Ishikawa (cell line): ENCODE measurements around the gene B3GALT5.

ENCODE experiments used
- CEBPB ChIP-seq: IDR thresholded peaks from 2 replicates; pipeline ENCODE4 v1.6.1; 2012
- CREB1 ChIP-seq: IDR thresholded peaks from 2 replicates; pipeline ENCODE4 v1.6.1; 2012; ENCODE audit warnings: low read depth
- EGR1 ChIP-seq: IDR thresholded peaks from 2 replicates; pipeline ENCODE4 v1.6.1; 2012
- EP300 ChIP-seq: IDR thresholded peaks from 2 replicates; pipeline ENCODE4 v1.6.1; 2012; ENCODE audit warnings: borderline replicate concordance
- FOXM1 ChIP-seq: IDR thresholded peaks from 2 replicates; pipeline ENCODE4 v1.6.1; 2012; ENCODE audit warnings: low read depth, borderline replicate concordance
- NFIC ChIP-seq: IDR thresholded peaks from 2 replicates; pipeline ENCODE4 v1.6.1; 2012
- RAD21 ChIP-seq: IDR thresholded peaks from 2 replicates; pipeline ENCODE4 v1.6.1; 2012; ENCODE audit warnings: low read depth
- TAF1 ChIP-seq: IDR thresholded peaks from 2 replicates; pipeline ENCODE4 v1.6.1; 2012; ENCODE audit warnings: low read depth, mild to moderate bottlenecking
- TCF12 ChIP-seq: IDR thresholded peaks from 2 replicates; pipeline ENCODE4 v1.6.1; 2012; ENCODE audit warnings: low read depth
- TEAD4 ChIP-seq: IDR thresholded peaks from 2 replicates; pipeline ENCODE4 v1.6.1; 2012
- USF1 ChIP-seq: IDR thresholded peaks from 2 replicates; pipeline ENCODE4 v1.6.1; 2012
- YY1 ChIP-seq: IDR thresholded peaks from 2 replicates; pipeline ENCODE4 v1.6.1; 2012; ENCODE audit warnings: low read depth
- ZBTB7A ChIP-seq: IDR thresholded peaks from 2 replicates; pipeline ENCODE4 v1.6.1; 2012; ENCODE audit warnings: low read depth
- TF ChIP-seq, protein P1 (sequence below): IDR thresholded peaks from 2 replicates; pipeline ENCODE4 v1.6.1; 2012
- TF ChIP-seq, protein P2 (sequence below): IDR thresholded peaks from 2 replicates; pipeline ENCODE4 v1.6.1; 2012; ENCODE audit warnings: low read depth, mild to moderate bottlenecking

Gene B3GALT5

GRCh38 chr21:39620856-39621255 is 8.1 kb downstream of the B3GALT5 start:
- no peak for TF ChIP-seq FOXM1
- TF ChIP-seq RAD21, result no peak
- no peak for TF ChIP-seq CEBPB
- no peak for TF ChIP-seq YY1
- no peak for TF ChIP-seq TAF1
- TF ChIP-seq CREB1, result no peak
- TF ChIP-seq, protein P1, sequence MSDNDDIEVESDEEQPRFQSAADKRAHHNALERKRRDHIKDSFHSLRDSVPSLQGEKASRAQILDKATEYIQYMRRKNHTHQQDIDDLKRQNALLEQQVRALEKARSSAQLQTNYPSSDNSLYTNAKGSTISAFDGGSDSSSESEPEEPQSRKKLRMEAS, result no peak
- TF ChIP-seq ZBTB7A, result no peak
- no peak for TF ChIP-seq NFIC
- TF ChIP-seq USF1, result no peak

DNA sequence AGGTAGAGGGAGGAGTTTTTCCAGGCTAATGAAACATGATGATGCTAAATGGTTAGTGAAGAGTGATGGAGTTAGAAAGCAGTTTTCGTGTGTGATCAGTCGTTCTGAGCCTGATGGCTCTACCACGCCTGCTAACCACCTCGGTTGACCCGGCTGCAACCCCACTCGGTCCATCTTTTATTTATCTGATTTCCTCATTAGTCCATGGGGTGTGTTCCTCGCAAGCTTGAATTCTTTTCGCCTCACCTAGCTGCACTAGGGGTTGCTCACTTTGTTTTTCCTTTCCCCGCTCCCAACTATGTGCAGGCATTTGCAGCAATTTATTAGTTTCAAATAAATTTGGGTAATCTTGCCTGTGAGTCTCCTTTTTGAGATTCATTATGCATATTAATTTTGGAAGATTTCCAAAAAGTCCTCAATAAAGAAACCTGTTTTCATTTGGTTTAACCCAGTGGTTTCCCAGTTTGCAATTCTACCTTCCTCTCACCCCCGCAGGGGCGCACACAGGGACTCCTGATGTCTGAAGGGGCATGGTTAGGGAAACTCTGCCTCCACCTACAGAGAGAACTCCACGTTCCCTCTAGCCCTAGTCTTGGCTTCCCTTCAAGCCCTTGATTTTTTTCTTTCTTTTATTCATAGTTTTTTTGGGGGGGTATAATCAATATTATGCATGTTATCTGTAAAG is 12.6 kb downstream of the B3GALT5 start:
- TF ChIP-seq EGR1 (no peak), USF1 (no peak), CEBPB (no peak), FOXM1 (no peak), NFIC (no peak), RAD21 (no peak), TAF1 (no peak), TEAD4 (no peak), TCF12 (no peak), ZBTB7A (no peak), EP300 (no peak), CREB1 (no peak), YY1 (no peak)
- TF ChIP-seq, protein P1, result no peak
- TF ChIP-seq, protein P2, sequence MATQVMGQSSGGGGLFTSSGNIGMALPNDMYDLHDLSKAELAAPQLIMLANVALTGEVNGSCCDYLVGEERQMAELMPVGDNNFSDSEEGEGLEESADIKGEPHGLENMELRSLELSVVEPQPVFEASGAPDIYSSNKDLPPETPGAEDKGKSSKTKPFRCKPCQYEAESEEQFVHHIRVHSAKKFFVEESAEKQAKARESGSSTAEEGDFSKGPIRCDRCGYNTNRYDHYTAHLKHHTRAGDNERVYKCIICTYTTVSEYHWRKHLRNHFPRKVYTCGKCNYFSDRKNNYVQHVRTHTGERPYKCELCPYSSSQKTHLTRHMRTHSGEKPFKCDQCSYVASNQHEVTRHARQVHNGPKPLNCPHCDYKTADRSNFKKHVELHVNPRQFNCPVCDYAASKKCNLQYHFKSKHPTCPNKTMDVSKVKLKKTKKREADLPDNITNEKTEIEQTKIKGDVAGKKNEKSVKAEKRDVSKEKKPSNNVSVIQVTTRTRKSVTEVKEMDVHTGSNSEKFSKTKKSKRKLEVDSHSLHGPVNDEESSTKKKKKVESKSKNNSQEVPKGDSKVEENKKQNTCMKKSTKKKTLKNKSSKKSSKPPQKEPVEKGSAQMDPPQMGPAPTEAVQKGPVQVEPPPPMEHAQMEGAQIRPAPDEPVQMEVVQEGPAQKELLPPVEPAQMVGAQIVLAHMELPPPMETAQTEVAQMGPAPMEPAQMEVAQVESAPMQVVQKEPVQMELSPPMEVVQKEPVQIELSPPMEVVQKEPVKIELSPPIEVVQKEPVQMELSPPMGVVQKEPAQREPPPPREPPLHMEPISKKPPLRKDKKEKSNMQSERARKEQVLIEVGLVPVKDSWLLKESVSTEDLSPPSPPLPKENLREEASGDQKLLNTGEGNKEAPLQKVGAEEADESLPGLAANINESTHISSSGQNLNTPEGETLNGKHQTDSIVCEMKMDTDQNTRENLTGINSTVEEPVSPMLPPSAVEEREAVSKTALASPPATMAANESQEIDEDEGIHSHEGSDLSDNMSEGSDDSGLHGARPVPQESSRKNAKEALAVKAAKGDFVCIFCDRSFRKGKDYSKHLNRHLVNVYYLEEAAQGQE, result no peak

GRCh38 chr21:39628385-39628784 is 15.6 kb downstream of the B3GALT5 start:
- TF ChIP-seq EP300 (no peak), RAD21 (no peak), FOXM1 (no peak), TEAD4 (no peak), EGR1 (no peak), TCF12 (no peak)
- TF ChIP-seq, protein P1, result no peak

GRCh38 chr21:39630191-39630591 is 17.5 kb downstream of the B3GALT5 start:
- no peak for TF ChIP-seq CREB1
- no peak for TF ChIP-seq CEBPB
- TF ChIP-seq, protein P2, result no peak
- TF ChIP-seq EP300, result no peak
- no peak for TF ChIP-seq TAF1
- TF ChIP-seq, protein P1, result no peak
- no peak for TF ChIP-seq ZBTB7A
- no peak for TF ChIP-seq YY1
- no peak for TF ChIP-seq FOXM1
- TF ChIP-seq TEAD4, result no peak
- no peak for TF ChIP-seq RAD21
- no peak for TF ChIP-seq NFIC
- no peak for TF ChIP-seq USF1
- TF ChIP-seq EGR1, result no peak
- no peak for TF ChIP-seq TCF12

DNA sequence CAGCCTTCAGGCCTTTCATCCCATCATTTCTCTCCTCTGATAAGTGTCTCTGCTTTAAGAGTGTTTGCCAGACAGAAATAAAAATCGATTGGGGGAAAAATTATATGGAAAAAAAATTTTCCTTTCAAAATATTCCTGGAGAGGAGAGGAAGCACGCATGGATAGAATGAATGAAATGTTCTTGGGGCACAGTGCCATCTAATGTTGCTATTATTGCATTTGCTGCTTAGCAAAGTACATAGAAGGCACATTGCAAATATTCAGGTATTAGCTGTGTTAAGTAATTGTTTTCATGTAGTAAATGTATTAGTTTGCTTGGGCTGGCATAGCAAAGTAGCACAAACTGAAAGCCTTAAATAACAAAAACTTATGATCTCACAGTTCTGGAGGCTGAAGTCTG is 18.1 kb downstream of the B3GALT5 start:
- TF ChIP-seq, protein P1, result no peak
- TF ChIP-seq TAF1 (no peak), EP300 (no peak), USF1 (no peak), CREB1 (no peak), RAD21 (peak; percentile 21; the same call in 1 of the 2 replicates), FOXM1 (no peak)
- TF ChIP-seq, protein P2, result no peak
